Calu3 (cell line): Measurements from ENCODE around the gene CLEC4F. TPM values are rescaled to one million over a fixed set of nuclear protein-coding genes. Genes with fewer than 3 reads are reported as not detected.

Experiments
- BruUV-seq: library from RNA; stranded (reverse); fragments of 400-500 nt; replicated peaks from 2 replicates; lab custom pipeline; 2021; lab: Mats Ljungman, UMichigan
- CTCF ChIA-PET: fragments of 300-600 bp; sonication (Branson Sonifier 250); formaldehyde crosslinking; loops from one replicate; lab custom pipeline; 2022; ENCODE audit warnings: antibody characterized with exemption; lab: Charles Lee
- DNase-seq: peaks from one replicate; pipeline ENCODE4 v3.0.0; 2022
- H3K27ac Mint-ChIP-seq: one replicate; pipeline ENCODE4 v1.8.0; 2022; ENCODE audit warnings: mixed read lengths; ENCODE audit not compliant: unreplicated experiment
- H3K27me3 Mint-ChIP-seq: one replicate; pipeline ENCODE4 v1.8.0; 2022; ENCODE audit warnings: mixed read lengths; ENCODE audit not compliant: unreplicated experiment
- H3K36me3 Mint-ChIP-seq: one replicate; pipeline ENCODE4 v1.8.0; 2022; ENCODE audit warnings: mild to moderate bottlenecking, moderate library complexity, mixed read lengths; ENCODE audit not compliant: insufficient read depth, unreplicated experiment
- H3K4me1 Mint-ChIP-seq: one replicate; pipeline ENCODE4 v1.8.0; 2022; ENCODE audit warnings: mild to moderate bottlenecking, low read depth, mixed read lengths; ENCODE audit not compliant: unreplicated experiment
- H3K4me3 Mint-ChIP-seq: one replicate; pipeline ENCODE4 v1.8.0; 2022; ENCODE audit warnings: mild to moderate bottlenecking, low read depth, moderate library complexity, mixed read lengths; ENCODE audit not compliant: unreplicated experiment
- H3K9me3 Mint-ChIP-seq: one replicate; pipeline ENCODE4 v1.8.0; 2022; ENCODE audit warnings: low read depth, mixed read lengths; ENCODE audit not compliant: unreplicated experiment
- intact Hi-C: fragments of 100-400 bp; cut with micrococcal nuclease; formaldehyde crosslinking; loops from one replicate; pipeline ENCODE4 v1.10.0; 2022; ENCODE audit not compliant: unreplicated experiment
- total RNA-seq: library from RNA; stranded (reverse); gene quantifications from 2 replicates; pipeline ENCODE4 v1.2.3, GENCODE V29; 2022
- TF ChIP-seq, protein P1 (sequence below): fragments of 200-600 bp; IDR thresholded peaks from one replicate; pipeline ENCODE4 v1.8.0; 2022; ENCODE audit warnings: antibody characterized with exemption; ENCODE audit not compliant: unreplicated experiment

CLEC4F gene
- total RNA-seq, 1 experiment from 2014 or later = not detected

DNA sequence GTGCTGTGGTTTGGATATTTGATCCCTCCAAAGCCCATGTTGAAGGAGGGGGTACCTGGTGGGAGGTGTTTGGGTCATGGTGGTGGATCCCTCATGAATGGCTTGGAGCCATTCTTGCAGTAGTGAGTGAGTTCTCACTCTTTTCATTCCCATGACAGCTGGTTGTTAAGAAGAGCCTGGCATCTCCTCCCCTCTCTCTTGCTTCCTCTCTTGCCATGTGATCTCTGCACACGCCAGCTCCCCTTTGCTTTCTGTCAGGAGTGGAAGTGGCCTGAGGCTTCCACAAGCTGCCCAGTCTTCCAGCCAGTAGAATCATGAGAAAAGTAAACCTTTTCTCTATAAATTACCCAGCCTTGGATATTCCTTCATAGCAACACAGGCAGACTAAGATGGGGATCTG, 61.0 kb downstream of the CLEC4F start:
- TF ChIP-seq, protein P1, sequence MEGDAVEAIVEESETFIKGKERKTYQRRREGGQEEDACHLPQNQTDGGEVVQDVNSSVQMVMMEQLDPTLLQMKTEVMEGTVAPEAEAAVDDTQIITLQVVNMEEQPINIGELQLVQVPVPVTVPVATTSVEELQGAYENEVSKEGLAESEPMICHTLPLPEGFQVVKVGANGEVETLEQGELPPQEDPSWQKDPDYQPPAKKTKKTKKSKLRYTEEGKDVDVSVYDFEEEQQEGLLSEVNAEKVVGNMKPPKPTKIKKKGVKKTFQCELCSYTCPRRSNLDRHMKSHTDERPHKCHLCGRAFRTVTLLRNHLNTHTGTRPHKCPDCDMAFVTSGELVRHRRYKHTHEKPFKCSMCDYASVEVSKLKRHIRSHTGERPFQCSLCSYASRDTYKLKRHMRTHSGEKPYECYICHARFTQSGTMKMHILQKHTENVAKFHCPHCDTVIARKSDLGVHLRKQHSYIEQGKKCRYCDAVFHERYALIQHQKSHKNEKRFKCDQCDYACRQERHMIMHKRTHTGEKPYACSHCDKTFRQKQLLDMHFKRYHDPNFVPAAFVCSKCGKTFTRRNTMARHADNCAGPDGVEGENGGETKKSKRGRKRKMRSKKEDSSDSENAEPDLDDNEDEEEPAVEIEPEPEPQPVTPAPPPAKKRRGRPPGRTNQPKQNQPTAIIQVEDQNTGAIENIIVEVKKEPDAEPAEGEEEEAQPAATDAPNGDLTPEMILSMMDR = no peak
- intact Hi-C loops = no loop called here
- Mint-ChIP-seq H3K4me3 (no peak overlapping the region), H3K36me3 (no peaks in the 10 kb centered on the region), H3K9me3 (no peaks in the 10 kb centered on the region), H3K27me3 (peaks cover 32% of the 10 kb centered on the region), H3K4me1 (no peaks in the 10 kb centered on the region), H3K27ac (no peak overlapping the region)
- no peak for DNase-seq
- BruUV-seq = no TSS peak
- CTCF ChIA-PET = interaction anchor here (0.6 kb wide), 1 partner anchor 104 kb away, joined by 3 read pairs; no protein-coding TSS in a partner anchor

Other genes starting within 250 kb of the CLEC4F start
- 0.14 TPM in 1 of 2 replicates, not detected in the other for gene ADD2, start 52.4 kb downstream of the CLEC4F start, total RNA-seq
- gene FIGLA, start 30.0 kb downstream of the CLEC4F start, total RNA-seq = not detected in 2 replicates
- gene CD207, start 15.2 kb upstream of the CLEC4F start, total RNA-seq = not detected in 2 replicates
- gene VAX2, start 80.0 kb upstream of the CLEC4F start, total RNA-seq = not detected in 2 replicates
- gene ATP6V1B1, start 115.3 kb upstream of the CLEC4F start, total RNA-seq = not detected in 2 replicates
- gene ANKRD53, start 158.0 kb upstream of the CLEC4F start, total RNA-seq = not detected in 2 replicates
- 55.4 and 61.2 TPM in 2 replicates for gene TEX261, start 174.3 kb upstream of the CLEC4F start, total RNA-seq
- 63.2 and 75.0 TPM in 2 replicates for gene NAGK, start 248.0 kb upstream of the CLEC4F start, total RNA-seq